ENCODE measurements around the gene SIRT3.
A peak's percentile ranks its signal among the peaks of the same experiment; 100 is the strongest.

SIRT3 gene

DNA sequence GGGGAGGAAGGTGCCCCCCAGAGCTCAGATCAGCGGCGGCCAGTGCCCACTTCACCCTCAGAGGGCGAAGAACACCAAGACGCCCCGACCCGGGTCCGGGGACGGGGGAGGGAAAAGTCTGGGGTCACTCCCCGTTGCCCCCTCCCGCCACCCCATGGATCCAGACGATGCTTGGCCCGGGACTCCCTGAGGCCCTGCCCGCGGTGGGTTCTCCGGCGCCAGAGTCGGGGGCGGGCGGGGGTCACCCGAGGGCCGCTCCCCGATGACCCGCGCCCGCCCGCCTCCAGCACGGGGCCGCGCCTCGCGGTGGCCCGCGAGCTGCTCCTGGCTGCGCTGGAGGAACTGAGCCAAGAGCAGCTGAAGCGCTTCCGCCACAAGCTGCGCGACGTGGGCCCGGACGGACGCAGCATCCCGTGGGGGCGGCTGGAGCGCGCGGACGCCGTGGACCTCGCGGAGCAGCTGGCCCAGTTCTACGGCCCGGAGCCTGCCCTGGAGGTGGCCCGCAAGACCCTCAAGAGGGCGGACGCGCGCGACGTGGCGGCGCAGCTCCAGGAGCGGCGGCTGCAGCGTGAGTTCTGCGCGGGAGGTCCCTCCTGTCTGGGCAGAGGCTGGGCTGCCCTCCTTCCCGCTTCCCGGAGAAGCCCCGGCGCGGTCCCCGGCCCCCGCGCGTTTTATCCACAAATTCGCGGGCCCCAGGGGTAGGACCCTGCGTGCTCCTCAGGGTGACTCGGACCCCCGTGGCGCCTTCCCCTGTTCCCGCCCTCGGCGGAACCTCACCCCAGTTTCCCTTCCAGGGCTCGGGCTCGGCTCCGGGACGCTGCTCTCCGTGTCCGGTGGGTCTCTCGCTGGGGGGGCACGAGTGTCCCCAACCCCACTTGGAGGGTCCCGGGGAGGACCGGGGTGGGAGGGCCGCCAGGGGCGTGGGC lies 43.2 kb upstream of the SIRT3 start:
- DNase-seq: no peak
- TF ChIP-seq POLR2A (IDR thresholded peaks at IDR 0.05; ENCODE audit: low read length) (no peak), GATA1 (IDR thresholded peaks at IDR 0.05; ENCODE audit: low read depth, low read length) (no peak)

DNA sequence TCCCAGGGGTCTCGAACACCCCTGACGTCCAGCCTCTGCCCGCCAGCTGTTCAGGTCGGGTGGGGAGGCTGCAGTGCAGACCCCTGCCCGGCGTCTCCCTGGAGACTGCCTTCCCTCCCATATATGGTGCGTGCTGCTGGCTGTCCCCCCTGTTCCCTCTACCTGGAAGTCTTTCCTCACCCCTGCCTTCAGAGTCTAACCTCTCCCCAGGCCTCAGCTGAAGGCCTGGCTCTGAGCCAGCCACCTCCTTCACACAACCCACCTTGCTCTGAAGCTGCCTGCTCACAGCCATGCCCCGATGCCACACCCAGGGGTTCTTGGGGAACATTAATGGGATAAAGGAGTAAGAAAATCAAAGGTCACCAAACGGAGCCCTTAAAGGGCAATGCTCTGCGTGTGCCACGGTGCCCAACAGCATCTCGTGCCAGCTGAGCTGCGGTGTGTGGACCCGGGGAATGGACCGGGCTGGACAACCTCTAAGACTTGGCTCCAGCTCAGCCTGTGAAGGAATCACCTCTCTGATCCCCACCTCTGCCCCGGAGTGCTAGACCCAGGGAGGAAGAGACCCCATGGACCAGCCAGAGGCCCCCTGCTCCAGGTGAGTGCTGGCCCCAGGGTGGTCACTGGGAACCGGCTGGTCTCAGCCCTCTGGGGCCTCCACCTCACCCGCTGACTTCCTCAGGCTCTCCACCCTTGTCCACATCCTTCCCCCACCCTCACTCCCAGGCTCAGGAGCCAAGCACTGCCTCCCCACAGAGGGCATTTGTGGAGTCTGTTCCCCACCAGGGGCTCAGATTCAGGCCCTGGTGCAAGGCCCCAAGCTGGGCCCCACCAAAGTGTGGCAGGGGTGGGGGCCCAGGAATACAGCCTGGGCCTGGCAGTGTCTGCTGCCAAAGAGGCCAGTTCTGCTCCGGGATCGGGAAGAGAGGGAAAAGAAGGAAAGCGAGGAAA lies 42.1 kb upstream of the SIRT3 start, which contains the start of gene NLRP6:
Gene NLRP6 (plus strand): TSS at position 407 of the 951 bp plus-strand sequence. CDS start 163 bp downstream, at position 570.
- TF ChIP-seq GATA1 (IDR thresholded peaks at IDR 0.05; ENCODE audit: low read depth, low read length) (no peak), POLR2A (IDR thresholded peaks at IDR 0.05; ENCODE audit: low read length) (no peak)
- DNase-seq: no peak

DNA sequence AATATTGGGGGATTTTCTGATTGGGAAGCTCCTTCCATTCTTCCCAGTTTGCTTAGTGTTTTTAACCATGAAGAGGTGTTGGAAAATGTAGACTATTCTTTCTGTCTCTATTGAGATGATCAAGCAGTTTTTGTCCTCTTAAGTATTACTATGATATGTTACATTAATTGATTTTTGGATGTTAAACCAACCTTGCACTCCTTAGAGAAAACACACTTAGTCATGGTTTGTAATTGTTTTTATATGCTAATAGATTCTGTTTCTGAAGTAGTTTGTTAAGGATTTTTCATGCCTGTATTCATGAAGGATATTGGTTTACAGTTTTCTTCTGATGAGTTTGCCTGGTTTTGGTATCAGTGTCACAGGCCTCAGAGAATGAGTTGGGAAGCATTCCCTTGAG lies 40.1 kb upstream of the SIRT3 start:
- no peak for TF ChIP-seq POLR2A (IDR thresholded peaks at IDR 0.05; ENCODE audit: low read length)
- TF ChIP-seq GATA1 (IDR thresholded peaks at IDR 0.05; ENCODE audit: low read depth, low read length): no peak
- DNase-seq: no peak

DNA sequence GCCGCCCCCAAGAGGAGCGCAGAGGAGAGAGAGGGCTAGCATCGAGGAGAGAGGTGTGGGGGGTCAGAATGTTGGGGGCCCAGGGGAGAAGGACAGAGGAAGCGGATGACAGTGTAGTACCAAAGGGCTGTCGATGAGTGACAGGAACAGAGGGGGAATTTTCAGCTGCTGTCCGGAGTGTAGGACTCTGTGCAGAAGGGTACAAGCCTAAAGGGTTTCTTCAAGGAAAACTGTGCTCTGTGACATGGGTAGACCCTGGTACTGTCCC lies 36.7 kb upstream of the SIRT3 start:
- no peak for TF ChIP-seq GATA1 (IDR thresholded peaks at IDR 0.05; ENCODE audit: low read depth, low read length)
- no peak for TF ChIP-seq POLR2A (IDR thresholded peaks at IDR 0.05; ENCODE audit: low read length)
- DNase-seq: no peak

DNA sequence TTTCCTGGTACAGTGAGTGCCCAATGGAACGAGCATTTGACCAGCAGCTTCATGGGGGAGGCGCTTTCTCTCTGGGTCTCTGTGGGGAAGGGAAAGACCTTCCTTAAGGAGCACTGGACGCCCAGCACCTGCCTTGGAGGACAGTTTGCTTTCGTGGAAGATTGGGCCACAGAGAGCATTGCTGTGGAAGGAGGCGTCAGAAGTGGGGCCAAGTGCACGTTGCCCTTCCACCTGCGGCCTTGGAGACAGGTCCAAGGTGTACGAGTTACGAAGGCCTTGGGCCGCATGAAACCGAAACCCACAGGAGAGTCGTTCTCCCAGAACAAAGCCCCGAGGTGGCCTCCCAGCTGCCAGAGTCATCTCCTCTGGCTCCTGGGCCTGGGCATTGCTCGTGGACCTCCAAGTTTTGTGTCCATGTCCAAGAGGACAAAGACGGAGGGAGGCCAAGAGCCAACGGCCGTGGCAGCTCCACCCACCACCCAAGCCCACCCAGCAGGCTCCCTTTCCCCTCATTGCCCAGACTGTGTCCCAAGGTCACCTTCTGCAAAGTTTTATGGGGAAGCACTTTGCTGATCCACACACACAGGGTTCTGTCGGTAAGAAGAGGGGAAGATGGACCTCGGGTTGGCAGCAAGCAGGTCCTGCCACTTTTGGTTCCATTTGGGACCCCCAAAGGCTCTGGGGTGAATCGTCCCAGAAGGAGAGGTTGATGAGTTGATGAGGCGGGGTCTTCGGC lies 36.2 kb upstream of the SIRT3 start:
- no peak for TF ChIP-seq GATA1 (IDR thresholded peaks at IDR 0.05; ENCODE audit: low read depth, low read length)
- TF ChIP-seq POLR2A (IDR thresholded peaks at IDR 0.05; ENCODE audit: low read length): no peak

DNA sequence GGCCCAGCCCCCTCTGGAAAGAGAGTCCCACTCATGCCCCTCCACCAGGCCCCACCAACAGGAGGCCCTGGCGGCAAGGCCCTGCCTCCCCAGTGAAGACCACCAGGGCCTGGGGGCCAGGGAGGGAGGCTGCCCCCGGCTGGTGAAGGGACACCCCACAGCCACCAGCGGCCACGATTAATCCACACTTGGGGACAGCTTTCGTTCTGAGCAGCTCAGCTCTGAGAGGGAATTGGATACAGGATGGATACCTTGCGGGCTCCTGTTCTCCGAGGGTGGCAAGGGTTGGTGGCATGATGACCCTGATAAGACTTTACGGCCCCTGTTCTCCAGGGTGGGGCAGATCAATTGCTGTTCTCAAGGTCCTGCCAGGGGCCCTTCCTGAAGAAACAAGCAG lies 35.2 kb upstream of the SIRT3 start:
- DNase-seq: no peak

More for the DNA sequence above, 36.2 kb upstream of the SIRT3 start:
- DNase-seq: no peak

DNA sequence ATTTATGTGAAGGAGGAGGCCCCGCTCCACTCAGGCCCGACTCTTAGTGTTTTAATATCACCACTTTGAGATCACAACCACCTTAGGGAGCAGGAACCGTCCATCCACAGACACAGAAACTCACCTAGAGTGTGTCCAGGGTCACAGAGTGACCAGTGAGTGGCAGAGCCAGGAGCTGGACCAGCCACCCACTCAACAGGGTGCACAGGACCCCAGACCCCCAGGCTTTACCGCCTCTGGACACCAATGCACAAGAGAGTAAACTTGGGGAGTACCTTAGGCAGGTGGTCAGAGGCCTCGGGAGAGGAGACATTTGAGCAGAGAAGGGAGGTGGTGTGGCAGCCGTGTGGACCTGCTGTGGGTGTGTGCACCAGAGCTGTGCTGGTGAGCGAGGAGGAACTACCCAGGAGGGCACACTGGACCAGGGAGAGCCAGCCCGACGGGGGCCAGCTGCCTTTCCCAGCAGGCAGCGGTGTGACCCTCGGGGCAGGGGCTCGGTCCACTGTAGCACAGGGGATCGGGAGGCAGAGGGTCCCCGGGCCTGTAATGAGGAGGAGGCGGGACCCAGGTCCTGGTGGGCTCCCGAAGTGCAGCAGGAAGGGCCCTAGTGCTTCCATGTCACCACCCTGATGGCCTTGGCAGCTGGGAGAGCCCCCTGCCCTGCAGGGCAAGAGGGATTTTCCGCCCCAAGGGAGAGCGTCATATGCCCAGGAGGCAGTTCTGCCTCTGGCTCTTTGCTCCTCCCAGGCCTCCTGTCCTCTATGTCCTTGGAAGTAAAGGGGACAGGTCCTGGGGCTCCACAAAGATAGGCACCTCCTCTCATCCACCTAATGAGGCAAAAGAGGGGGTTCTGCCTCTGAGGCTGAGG lies 34.5 kb upstream of the SIRT3 start:
- DNase-seq: no peak

More for the DNA sequence above, 35.2 kb upstream of the SIRT3 start:
- TF ChIP-seq GATA1 (IDR thresholded peaks at IDR 0.05; ENCODE audit: low read depth, low read length) (no peak), POLR2A (IDR thresholded peaks at IDR 0.05; ENCODE audit: low read length) (no peak)

DNA sequence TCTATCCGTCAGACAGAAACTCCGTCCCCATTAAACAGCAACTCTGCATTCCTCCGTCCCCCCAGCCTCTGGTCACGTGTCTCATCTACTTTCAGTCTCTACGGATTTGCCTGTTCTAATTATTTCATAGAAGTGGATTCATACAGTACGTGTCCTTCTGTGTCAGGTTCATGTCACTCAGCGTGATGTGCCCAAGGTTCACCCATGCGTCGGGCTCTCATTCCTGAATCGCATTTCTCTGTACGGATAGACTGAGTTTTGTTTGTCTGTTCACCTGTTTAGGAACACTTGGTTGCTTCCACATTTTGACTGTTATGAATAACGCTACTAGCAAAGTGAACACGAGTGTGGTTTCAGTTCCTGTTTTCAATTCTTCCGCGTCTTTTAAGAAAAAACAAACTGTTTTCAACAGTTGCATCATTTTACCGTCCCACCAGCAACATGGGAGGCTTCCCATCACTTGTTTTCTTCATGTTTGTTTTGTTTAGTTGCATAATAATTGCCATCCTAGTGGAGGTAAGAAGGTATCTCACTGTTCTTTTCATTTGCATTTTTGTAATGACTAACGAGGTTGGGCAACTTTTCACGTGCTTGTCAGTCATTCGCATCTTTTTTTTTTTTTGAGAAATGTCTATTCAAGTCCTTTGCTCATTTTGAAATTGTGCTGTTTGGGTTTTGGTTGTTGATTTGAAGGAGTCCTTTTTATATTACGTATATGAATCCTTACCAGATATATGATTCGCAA lies 33.2 kb upstream of the SIRT3 start:
- TF ChIP-seq GATA1 (IDR thresholded peaks at IDR 0.05; ENCODE audit: low read depth, low read length): no peak
- TF ChIP-seq POLR2A (IDR thresholded peaks at IDR 0.05; ENCODE audit: low read length): peak; percentile 59
- peak; percentile 74 to 86 for DNase-seq

More for the DNA sequence above, 34.5 kb upstream of the SIRT3 start:
- TF ChIP-seq GATA1 (IDR thresholded peaks at IDR 0.05; ENCODE audit: low read depth, low read length): no peak
- no peak for TF ChIP-seq POLR2A (IDR thresholded peaks at IDR 0.05; ENCODE audit: low read length)

DNA sequence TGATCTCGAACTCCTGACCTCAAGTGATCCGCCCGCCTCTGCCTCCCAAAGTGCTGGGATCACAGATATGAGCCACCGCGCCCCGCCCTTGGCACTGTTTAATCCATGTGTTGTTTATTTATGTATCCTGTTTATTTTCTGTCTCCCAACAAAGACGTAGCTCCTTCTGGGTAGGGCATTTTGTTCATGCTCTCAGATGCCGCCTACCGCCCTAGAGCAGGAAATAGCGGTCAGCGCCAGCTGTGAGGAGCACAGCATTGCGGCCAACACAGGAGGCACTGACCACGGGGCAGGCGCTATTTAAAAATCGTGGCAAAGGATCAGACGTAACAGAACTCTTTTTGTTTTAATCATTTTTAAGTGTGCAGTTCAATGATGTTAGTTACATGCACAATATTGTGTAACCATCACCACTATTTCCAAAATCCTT lies 32.6 kb upstream of the SIRT3 start:
- peak; percentile 86 for DNase-seq

DNA sequence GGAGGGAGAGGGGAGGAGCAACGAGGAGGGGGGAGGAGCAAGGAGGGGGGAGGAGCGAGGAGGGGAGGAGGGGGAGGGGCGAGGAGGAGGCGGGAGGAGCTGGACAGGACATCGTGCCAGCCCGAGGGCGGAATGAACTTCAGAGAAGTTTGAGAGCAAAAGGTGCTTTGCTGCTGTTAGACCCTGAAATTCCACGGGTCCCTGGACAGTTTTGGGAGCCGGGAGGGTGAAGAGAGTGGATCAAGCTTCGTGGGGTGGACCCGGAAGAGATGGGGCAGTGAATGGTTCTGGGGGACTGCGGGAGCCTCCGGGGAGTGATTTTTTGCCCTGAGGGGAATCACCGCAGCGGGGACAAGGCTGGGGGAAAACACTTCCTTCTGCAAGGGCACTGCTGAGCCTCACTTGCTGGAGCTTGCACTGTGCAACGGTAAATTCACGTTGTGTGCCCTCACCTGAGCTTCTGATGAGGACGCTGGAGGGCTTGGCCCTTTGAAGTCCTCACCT lies 31.4 kb upstream of the SIRT3 start:
- DNase-seq: peak; percentile 64 to 74

DNA sequence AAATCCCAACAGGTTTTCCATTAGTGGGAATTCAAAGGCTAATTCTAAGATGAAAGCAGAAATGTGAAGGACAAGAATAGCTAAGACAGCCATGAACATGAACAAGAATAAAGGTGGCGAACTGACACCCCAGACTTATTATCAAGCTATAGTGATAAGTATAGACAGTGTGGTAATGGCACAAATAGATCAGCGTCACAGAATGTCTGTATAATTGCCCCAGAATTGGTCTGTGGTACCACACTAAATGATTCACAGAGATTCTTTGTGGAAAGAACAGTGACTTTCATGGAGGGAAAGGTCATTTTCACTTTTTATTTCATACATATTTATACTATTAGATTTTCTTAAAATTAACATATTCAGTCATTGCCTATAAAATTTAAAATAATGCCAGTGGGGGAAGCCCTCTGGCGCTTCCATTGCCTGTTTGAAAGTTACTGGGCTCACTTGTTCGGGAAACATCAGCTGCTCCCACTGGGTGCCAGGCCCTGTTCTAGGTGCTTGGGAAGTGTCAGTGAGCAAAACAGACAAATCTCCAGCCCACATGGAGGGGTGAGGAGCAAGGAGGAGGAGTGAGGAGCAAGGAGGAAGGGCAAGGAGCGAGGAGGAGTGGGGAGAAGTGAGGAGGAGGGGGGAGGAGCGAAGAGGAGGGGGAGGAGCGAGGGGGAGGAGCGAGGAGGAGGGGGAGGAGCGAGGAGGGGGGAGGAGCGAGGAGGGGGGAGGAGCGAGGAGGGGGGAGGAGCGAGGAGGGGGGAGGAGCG lies 30.7 kb upstream of the SIRT3 start:
- TF ChIP-seq GATA1 (IDR thresholded peaks at IDR 0.05; ENCODE audit: low read depth, low read length): no peak
- TF ChIP-seq POLR2A (IDR thresholded peaks at IDR 0.05; ENCODE audit: low read length): no peak
- no peak for DNase-seq

More for the DNA sequence above, 31.4 kb upstream of the SIRT3 start:
- no peak for TF ChIP-seq GATA1 (IDR thresholded peaks at IDR 0.05; ENCODE audit: low read depth, low read length)
- TF ChIP-seq POLR2A (IDR thresholded peaks at IDR 0.05; ENCODE audit: low read length): peak; percentile 10

Data from erythroblast (primary cell).